ENCODE measurements around the gene LRRC4C.
"Not testable (repeated sequence)": the region's sequence is repeated elsewhere in the genome, so short reads cannot be mapped to it uniquely, and the experiment has no call there.

LRRC4C gene

GRCh38 chr11:40879911-40880310 is 579.5 kb downstream of the LRRC4C start:
- no peak for DNase-seq (ENCODE audit: low read depth, low spot score)

- DNase-seq (ENCODE audit: low read depth, low spot score) = no peak
Measured at GRCh38 chr11:40877981-40878380, 581.5 kb downstream of the LRRC4C start.

GRCh38 chr11:40877256-40877655 is 582.2 kb downstream of the LRRC4C start:
- DNase-seq (ENCODE audit: low read depth, low spot score) = no peak

DNA sequence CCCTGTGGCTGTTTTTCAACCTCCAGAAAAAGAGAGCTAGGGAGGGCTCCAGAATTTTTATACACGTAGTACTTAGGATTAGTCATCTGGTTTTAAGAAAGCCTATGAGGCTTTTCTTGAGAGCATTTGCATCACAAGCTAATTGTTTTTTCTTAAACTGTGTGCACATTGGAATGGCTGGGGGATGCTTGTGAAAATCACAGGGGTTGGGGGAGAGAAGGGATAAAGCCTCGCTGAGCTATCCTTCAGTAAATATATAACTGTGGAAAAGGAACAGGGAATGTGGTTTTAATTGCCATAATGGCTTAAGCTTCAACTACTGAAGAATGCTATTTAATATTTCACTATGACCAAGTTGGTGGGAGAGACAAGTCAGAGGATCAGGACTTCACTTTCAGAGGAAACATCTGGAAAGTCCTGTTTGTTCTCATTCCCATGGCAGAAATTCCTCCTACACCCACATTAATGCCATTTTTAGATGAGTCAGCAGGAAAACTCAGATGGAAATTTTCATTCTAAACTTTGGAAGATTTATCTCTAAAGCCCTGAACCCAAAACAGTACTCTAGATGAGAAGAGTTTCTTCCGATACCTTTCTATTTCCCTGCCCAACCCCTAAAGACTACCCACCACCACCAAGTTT is 591.3 kb downstream of the LRRC4C start:
- no peak for DNase-seq (ENCODE audit: low read depth, low spot score)

DNA sequence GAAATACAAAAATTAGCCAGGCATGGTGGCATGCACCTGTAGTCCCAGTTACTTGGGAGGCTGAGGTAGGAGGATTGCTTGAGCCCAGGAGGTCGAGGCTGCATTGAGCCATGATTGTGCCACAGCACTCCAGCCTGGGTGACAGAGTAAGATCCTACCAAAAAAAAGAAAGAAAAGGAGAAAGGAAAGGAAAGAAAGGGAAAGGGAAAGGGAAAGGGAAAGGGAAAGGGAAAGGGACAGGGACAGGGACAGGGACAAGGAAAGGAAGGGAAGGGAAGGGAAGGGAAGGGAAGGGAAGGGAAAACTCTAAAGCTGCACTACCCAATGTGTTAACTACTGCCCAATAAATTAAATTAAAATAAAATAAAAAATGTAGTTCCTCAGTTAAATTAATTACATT is 601.7 kb downstream of the LRRC4C start:
- DNase-seq (ENCODE audit: low read depth, low spot score) = not testable (repeated sequence)

DNA sequence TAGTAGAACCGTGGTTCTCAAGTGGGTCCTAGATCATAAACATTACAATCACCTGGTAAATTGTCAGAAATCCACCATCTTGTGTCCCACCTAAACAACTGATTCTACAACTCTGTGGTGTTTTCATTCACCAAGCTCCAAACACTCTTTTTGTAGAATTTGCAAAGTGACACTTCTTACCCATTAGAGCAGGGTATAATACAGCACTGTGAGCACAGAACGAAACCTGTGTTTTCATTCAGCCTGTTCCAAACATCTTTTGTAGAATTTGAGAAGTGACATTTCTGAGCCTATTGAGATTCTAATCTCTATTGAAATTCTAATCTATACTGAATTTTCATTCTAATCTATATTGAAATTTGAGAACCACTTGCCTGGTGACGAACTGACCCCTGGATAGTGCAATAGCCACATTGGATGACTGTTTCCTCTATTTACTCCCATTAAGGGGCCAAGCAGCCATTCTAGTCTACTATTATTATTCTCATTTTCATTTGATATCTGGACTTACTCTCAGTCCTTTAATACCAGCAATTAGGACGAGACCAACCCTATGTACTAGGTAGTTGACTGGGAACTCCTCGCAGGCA is 616.6 kb downstream of the LRRC4C start:
- no peak for DNase-seq (ENCODE audit: low read depth, low spot score)

DNA sequence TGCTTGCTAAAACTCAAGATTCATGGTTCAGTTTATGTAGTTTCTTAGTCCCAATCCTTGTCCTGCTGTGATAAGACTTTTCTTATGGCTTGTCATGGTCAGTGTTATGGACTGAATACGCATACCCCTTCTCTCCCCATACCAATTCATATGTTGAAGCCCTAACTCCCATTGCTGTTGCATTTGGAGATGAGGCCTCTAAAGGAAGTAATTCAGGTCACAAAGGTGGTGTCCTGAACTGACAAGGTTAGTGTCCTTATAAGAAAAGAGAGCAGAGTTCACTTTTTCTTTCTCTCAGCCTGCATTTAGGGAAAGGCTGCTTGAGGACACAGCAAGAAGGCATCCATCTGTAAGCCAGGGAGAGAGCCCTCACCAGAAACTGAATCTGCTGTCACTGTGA is 618.2 kb downstream of the LRRC4C start:
- no peak for DNase-seq (ENCODE audit: low read depth, low spot score)

- DNase-seq (ENCODE audit: low read depth, low spot score) = no peak
Measured at GRCh38 chr11:40838181-40838683, 621.2 kb downstream of the LRRC4C start.

GRCh38 chr11:40827116-40827515 is 632.3 kb downstream of the LRRC4C start:
- no peak for DNase-seq (ENCODE audit: low read depth, low spot score)

DNA sequence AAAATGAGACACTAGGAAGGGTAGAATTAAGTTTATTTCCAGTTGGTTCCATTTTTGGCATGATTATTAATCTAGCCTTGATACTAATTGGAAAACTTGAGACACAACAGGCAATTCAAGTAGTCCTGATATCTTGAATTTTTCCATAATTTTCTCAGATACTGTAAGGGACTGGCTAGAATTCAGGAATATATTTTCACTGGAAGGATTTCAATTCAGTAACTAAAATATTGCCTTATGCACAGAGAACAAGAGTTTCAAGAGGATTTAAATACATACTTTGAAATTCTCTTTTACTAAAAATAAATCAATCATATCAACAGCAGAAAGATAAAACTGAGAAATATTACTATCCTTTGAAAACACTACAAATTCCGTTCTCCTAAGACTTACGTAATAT is 632.9 kb downstream of the LRRC4C start:
- DNase-seq (ENCODE audit: low read depth, low spot score) = no peak

GRCh38 chr11:40825201-40825834 is 634.1 kb downstream of the LRRC4C start:
- DNase-seq (ENCODE audit: low read depth, low spot score) = no peak

- no peak for DNase-seq (ENCODE audit: low read depth, low spot score)
Measured at GRCh38 chr11:40819230-40819629, 640.2 kb downstream of the LRRC4C start.

- DNase-seq (ENCODE audit: low read depth, low spot score) = no peak
Measured at GRCh38 chr11:40816976-40817375, 642.5 kb downstream of the LRRC4C start.

DNA sequence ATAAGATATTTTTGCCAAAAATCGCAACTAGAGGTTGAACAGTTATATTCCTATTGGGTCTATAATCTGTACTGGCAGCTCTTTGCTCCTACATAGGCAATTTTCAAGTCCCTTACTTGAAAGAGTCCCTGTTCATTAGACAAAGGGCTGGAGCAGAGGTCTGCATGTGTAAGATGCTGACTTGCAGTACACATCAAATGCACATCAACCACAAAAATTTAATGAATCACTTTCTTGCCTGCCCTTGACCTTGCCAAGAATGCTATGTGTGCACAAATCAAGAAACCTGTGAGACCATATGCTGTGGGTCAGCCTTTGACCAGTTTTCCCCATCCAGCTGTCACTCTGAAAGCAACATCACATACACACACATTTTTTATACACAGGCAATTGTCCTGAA is 661.5 kb downstream of the LRRC4C start:
- DNase-seq (ENCODE audit: low read depth, low spot score) = no peak

DNA sequence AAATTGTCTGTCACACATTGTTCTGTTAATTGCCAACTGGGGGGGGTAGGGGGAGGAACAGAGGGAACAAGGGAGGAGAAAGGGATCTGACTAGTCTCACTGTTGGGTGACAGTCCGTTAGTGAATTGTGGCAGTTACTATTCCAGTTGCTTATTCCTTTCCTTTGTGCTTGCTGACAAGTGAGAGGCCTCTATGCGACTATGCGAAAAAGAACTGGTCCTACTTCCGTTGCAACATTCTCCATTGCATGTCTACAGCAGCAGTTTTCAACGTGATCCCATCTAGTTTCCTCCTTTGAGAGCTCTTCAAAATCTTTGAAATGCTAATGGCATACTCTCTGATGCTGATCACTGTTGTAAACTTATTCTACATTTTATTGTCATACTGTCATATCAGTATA is 672.2 kb downstream of the LRRC4C start:
- no peak for DNase-seq (ENCODE audit: low read depth, low spot score)

- DNase-seq (ENCODE audit: low read depth, low spot score) = no peak
Measured at GRCh38 chr11:40763046-40763445, 696.4 kb downstream of the LRRC4C start.

DNA sequence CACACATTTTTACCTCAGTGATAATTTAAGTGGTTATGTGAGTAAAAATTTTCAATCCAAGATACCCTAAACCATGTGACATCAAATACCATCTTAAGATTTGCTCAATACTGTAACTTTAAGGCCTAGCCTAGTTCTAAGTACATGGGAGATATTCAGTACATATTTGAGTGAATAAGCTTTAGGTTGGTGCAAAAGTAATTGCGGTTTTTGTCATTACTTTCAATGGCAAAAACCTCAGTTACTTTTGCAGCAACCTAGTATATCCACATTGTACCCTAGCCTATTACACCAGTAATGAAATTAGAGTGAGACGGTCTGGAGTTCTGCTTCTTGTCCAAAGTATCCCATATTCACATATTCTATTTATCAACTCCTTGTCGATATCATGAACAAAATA is 700.1 kb downstream of the LRRC4C start:
- no peak for DNase-seq (ENCODE audit: low read depth, low spot score)

GRCh38 chr11:40754297-40754696 is 705.2 kb downstream of the LRRC4C start:
- DNase-seq (ENCODE audit: low read depth, low spot score) = no peak

DNA sequence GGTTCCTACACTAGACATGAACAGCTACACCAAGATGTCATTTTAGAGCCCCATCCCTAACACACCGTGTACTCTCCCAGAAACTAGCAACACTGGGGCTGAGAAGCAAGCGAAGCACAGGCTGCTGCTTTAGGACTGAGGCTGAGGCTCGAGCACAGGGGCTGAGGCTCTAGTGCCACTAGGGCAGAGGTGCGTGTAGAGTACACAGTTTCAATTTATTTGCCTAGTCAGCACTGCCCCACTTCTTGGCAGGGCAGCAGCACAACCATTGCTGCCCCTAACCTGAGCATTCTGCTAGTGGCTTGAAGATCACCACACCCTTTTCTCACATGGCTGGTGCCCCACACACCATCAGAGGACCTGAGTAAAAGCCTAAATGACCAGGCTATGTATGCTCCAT is 713.2 kb downstream of the LRRC4C start:
- no peak for DNase-seq (ENCODE audit: low read depth, low spot score)

DNA sequence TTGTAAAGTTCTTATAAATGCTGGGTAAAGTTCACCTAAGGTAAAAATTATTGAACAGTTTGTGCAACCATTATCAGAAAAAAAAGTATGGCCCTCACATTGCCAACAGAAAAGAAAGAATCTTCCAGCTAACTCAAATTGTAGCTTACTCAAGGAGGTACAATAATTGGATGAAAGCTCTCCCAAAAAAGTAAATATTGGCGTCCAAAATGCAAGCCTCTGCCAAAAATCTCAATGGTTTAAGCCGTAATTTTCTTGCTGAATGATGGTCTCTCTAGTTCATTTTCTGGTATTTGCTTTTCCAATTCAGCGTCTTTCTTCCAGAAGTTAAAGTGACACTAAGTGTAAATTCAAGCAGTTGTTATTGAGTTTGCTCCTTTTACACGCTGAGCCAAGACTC is 727.3 kb downstream of the LRRC4C start:
- no peak for DNase-seq (ENCODE audit: low read depth, low spot score)

DNA sequence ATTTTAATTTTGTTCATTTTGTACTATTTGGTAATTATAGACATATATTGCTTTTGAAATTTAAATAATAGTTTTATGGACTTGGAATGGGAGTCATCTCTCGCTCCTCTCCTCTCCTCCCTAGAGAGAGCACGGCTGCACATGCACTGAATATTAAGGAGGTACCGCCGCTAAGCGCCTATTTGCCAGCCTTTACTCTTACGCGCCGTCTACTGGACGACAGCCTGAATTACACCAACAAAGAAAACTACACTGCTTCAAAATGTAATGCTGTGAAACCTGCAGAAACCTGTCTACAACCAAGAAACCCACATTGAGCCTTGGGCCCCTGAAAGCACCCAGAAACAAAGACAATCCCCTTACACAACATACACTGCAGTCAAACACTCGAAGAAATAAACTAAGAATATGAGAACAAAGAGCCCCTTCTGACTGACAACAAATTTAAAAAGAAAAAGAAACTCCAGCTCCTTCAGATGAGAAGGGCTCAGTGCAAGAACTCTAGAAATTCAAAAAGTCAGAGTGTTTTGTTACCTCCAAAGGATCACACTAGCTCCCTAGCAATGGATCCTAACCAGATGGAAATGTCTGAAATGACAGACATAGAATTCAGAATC is 737.2 kb downstream of the LRRC4C start:
- DNase-seq (ENCODE audit: low read depth, low spot score) = no peak

- no peak for DNase-seq (ENCODE audit: low read depth, low spot score)
Measured at GRCh38 chr11:40716344-40717130, 742.9 kb downstream of the LRRC4C start.
